Erythroblast (primary cell): ENCODE data around the gene POLN.

Source experiments
- GATA1 ChIP-seq: IDR thresholded peaks from 2 replicates; pipeline ENCODE4 v1.6.1; 2011; ENCODE audit warnings: low read depth, mild to moderate bottlenecking, control low read depth, low read length, moderate library complexity
- POLR2A ChIP-seq: IDR thresholded peaks from 2 replicates; pipeline ENCODE4 v1.6.1; 2011; ENCODE audit warnings: mild to moderate bottlenecking, low read length

- TF ChIP-seq POLR2A, result no peak
- no peak for TF ChIP-seq GATA1
Measured at GRCh38 chr4:2025817-2026216, 216.1 kb downstream of the POLN start.
